ENCODE results near the gene BAX. TPM values are rescaled to one million over a fixed set of nuclear protein-coding genes. Genes with fewer than 3 reads are reported as not detected.

Gene BAX
- total and polyA plus RNA-seq, 2 of the 13 experiments (the other 11 are each of a cell fraction or from before 2014, with no cell fraction given) = 139 to 176 TPM

DNA sequence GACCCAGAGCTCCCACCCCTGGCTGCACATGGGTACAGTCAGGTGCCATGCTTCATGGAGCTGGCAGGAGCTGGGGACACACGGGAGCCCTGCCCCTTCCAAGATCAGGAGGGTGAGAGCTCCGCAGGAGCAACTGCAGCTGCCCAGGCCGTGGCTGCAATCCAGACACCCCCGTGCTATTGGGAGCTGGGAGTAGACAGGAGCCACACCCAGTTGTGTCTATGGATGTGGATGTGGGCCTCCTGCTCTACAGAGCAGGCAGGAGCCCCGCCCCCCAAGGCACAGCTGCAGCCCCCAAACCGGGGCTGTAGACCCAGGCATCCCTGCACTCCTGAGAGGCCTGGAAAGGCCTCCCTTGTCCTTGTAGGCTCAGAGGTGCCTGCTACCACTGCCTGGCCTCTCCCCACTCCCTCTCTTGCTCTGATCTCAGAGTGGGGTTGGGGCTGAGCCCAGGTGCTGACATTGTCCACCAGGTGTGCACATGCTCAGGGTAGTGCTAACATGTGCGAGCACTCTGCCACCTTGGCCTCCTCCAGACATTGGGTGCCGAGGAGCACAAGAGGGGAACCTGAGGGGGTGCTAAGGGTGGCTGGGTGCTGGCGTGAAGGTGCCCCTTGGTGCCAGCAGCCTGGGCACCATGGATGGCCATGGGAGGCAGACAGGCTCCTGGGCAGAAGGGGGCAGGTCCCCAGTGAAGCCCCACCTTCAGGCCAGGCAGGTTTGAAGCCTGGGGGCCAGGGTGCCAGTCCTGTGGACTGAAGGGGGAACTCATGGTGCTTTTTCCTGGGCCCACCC, 8.0 kb upstream of the BAX start (continued):
- TF ChIP-seq ZNF598 (CRISPR knock-in tag; IDR thresholded peaks at IDR 0.05; ENCODE audit: borderline replicate concordance) (no peak), ZNF224 (CRISPR knock-in tag; IDR thresholded peaks at IDR 0.05) (no peak), SETDB1 (CRISPR knock-in tag; IDR thresholded peaks at IDR 0.05; ENCODE audit: borderline replicate concordance) (0 out of 2 replicates have a peak, but pooled peaks have one; percentile 66), NRL (CRISPR knock-in tag; IDR thresholded peaks at IDR 0.05; ENCODE audit: borderline replicate concordance) (peak; percentile 48; the same call in 1 of the 2 replicates), ZNF496 (CRISPR knock-in tag; IDR thresholded peaks at IDR 0.05; ENCODE audit: insufficient replicate concordance) (no peak), ZFAT (CRISPR knock-in tag; conservative IDR thresholded peaks at IDR 0.05) (no peak), ZNF772 (CRISPR knock-in tag; IDR thresholded peaks at IDR 0.05) (0 out of 2 replicates have a peak, but pooled peaks have one; percentile 36), REXO4 (CRISPR knock-in tag; IDR thresholded peaks at IDR 0.05; ENCODE audit: borderline replicate concordance) (no peak), ZNF12 (CRISPR knock-in tag; IDR thresholded peaks at IDR 0.05) (no peak), PAWR (CRISPR knock-in tag; IDR thresholded peaks at IDR 0.05; ENCODE audit: borderline replicate concordance) (no peak), GATA4 (IDR thresholded peaks at IDR 0.05; ENCODE audit: borderline replicate concordance, low read depth) (no peak)
- TF ChIP-seq, protein P1, sequence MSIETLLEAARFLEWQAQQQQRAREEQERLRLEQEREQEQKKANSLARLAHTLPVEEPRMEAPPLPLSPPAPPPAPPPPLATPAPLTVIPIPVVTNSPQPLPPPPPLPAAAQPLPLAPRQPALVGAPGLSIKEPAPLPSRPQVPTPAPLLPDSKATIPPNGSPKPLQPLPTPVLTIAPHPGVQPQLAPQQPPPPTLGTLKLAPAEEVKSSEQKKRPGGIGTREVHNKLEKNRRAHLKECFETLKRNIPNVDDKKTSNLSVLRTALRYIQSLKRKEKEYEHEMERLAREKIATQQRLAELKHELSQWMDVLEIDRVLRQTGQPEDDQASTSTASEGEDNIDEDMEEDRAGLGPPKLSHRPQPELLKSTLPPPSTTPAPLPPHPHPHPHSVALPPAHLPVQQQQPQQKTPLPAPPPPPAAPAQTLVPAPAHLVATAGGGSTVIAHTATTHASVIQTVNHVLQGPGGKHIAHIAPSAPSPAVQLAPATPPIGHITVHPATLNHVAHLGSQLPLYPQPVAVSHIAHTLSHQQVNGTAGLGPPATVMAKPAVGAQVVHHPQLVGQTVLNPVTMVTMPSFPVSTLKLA (IDR thresholded peaks at IDR 0.05) = 0 out of 2 replicates have a peak, but pooled peaks have one; percentile 20
- TF ChIP-seq, protein P2, sequence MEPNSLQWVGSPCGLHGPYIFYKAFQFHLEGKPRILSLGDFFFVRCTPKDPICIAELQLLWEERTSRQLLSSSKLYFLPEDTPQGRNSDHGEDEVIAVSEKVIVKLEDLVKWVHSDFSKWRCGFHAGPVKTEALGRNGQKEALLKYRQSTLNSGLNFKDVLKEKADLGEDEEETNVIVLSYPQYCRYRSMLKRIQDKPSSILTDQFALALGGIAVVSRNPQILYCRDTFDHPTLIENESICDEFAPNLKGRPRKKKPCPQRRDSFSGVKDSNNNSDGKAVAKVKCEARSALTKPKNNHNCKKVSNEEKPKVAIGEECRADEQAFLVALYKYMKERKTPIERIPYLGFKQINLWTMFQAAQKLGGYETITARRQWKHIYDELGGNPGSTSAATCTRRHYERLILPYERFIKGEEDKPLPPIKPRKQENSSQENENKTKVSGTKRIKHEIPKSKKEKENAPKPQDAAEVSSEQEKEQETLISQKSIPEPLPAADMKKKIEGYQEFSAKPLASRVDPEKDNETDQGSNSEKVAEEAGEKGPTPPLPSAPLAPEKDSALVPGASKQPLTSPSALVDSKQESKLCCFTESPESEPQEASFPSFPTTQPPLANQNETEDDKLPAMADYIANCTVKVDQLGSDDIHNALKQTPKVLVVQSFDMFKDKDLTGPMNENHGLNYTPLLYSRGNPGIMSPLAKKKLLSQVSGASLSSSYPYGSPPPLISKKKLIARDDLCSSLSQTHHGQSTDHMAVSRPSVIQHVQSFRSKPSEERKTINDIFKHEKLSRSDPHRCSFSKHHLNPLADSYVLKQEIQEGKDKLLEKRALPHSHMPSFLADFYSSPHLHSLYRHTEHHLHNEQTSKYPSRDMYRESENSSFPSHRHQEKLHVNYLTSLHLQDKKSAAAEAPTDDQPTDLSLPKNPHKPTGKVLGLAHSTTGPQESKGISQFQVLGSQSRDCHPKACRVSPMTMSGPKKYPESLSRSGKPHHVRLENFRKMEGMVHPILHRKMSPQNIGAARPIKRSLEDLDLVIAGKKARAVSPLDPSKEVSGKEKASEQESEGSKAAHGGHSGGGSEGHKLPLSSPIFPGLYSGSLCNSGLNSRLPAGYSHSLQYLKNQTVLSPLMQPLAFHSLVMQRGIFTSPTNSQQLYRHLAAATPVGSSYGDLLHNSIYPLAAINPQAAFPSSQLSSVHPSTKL (CRISPR knock-in tag; IDR thresholded peaks at IDR 0.05) = no peak
- TF ChIP-seq, protein P3, sequence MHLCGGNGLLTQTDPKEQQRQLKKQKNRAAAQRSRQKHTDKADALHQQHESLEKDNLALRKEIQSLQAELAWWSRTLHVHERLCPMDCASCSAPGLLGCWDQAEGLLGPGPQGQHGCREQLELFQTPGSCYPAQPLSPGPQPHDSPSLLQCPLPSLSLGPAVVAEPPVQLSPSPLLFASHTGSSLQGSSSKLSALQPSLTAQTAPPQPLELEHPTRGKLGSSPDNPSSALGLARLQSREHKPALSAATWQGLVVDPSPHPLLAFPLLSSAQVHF (CRISPR knock-in tag; IDR thresholded peaks at IDR 0.05) = no peak
- TF ChIP-seq, protein P4, sequence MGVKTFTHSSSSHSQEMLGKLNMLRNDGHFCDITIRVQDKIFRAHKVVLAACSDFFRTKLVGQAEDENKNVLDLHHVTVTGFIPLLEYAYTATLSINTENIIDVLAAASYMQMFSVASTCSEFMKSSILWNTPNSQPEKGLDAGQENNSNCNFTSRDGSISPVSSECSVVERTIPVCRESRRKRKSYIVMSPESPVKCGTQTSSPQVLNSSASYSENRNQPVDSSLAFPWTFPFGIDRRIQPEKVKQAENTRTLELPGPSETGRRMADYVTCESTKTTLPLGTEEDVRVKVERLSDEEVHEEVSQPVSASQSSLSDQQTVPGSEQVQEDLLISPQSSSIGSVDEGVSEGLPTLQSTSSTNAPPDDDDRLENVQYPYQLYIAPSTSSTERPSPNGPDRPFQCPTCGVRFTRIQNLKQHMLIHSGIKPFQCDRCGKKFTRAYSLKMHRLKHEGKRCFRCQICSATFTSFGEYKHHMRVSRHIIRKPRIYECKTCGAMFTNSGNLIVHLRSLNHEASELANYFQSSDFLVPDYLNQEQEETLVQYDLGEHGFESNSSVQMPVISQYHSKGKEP (CRISPR knock-in tag; IDR thresholded peaks at IDR 0.05) = no peak
- TF ChIP-seq, protein P5, sequence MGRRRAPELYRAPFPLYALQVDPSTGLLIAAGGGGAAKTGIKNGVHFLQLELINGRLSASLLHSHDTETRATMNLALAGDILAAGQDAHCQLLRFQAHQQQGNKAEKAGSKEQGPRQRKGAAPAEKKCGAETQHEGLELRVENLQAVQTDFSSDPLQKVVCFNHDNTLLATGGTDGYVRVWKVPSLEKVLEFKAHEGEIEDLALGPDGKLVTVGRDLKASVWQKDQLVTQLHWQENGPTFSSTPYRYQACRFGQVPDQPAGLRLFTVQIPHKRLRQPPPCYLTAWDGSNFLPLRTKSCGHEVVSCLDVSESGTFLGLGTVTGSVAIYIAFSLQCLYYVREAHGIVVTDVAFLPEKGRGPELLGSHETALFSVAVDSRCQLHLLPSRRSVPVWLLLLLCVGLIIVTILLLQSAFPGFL (CRISPR knock-in tag; IDR thresholded peaks at IDR 0.05) = no peak
- TF ChIP-seq, protein P6, sequence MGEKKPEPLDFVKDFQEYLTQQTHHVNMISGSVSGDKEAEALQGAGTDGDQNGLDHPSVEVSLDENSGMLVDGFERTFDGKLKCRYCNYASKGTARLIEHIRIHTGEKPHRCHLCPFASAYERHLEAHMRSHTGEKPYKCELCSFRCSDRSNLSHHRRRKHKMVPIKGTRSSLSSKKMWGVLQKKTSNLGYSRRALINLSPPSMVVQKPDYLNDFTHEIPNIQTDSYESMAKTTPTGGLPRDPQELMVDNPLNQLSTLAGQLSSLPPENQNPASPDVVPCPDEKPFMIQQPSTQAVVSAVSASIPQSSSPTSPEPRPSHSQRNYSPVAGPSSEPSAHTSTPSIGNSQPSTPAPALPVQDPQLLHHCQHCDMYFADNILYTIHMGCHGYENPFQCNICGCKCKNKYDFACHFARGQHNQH (CRISPR knock-in tag; IDR thresholded peaks at IDR 0.05) = no peak
